ENCODE measurements around the gene PCAT6.

PCAT6 gene

GRCh38 chr1:202848191-202848542, 37.4 kb downstream of the PCAT6 start:
- DNase-seq (ENCODE audit: low read depth in 2 of 2) = no peak

- no peak for DNase-seq (ENCODE audit: low read depth in 2 of 2)
These were observed 40.0 kb downstream of the PCAT6 start for GRCh38 chr1:202850593-202851362.

- no peak for DNase-seq (ENCODE audit: low read depth in 2 of 2)
These were observed 41.6 kb downstream of the PCAT6 start for GRCh38 chr1:202852163-202852904.

DNA sequence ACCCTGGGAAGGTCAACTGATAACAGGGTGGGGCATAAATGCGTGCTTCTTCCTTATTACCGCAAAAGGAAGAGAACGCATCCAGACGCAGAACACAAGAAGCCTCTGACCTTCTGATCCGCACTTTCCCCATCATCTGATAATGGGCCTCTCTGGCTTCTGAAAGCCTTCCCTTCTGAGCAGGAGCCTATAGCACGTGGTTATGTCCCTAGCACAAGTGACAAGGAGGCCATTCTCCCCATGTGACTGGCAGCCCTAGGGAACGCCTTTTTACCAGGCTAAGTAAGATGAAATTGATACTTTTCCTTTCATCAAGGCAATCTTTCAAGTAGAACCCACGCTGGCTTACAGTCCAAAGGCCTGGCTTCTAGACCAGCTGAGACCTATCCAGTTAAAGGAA, 44.0 kb downstream of the PCAT6 start:
- no peak for DNase-seq (ENCODE audit: low read depth in 2 of 2)

GRCh38 chr1:202856014-202856413, 45.3 kb downstream of the PCAT6 start:
- no peak for DNase-seq (ENCODE audit: low read depth in 2 of 2)

DNA sequence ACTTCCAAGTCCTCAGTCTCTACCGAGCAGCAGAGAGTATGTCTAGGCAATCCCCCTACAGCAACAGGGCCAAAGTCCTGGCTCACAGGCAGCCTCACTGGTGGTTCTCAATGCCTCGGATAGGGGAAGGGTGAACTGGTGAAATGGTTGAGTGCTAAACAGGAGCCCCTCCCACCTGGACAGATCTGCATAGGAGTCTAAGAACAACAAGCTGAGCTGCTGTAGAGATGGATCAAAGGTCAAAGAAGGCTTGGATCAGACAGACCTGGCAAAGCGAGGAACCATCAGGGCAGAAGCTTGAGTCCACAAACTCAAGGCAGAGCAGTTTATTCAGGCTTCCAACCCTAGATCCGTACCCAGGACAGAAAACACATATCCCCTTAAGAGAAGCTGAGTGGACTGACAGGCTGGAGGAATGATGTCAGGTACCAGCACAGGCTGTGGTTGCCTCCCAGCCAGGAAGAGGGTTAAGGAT, 46.4 kb downstream of the PCAT6 start:
- no peak for DNase-seq (ENCODE audit: low read depth in 2 of 2)

DNA sequence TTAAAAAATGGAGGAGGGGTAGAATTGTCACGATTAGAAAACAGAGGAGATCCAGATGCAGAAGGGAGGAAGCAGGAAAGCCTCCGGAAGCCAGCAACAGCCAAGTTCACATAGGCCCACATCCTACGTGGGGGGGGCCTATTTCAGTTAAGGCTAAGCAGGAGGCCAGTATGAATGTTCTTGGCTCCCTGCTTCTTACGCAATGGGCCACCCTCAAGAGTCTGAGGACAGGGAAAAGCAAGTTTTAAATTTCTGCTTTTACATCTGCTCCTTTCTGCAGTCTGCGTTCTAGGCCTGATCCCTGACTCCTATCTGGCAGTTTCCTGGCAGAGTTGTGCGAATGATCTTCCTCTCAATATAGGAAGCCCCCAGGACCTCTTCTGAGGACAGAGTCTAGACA, 47.6 kb downstream of the PCAT6 start:
- DNase-seq (ENCODE audit: low read depth in 2 of 2) = no peak

DNA sequence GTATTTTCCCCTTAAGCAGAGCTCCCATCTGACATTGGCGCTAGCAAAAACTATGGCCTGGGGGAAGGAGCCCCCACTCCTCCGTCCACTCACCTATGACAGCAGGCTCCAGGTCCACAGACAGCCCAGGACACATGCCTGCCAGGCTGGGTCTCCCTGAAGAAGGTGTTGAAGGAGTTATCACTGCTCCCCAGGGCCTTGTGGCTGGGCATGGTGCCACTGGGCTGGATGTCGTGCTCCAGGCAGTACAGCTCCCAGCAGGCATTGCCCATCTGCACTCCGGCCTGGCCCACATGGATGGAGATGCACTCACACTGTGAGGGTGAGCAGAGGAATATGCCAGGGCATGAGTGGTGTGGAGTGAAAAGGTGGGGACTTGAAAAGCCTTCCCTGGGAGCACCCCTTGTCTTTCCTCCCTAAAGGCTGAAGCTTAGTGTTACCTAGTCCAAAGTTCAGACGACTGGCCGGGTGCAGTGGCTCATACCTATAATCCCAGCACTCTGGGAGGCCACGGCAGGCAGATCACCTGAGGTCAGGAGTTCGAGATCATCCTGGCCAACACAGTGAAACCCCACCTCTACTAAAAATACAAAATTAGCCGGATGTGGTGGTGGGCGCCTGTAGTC, 48.1 kb downstream of the PCAT6 start:
- DNase-seq (ENCODE audit: low read depth in 2 of 2) = no peak

DNA sequence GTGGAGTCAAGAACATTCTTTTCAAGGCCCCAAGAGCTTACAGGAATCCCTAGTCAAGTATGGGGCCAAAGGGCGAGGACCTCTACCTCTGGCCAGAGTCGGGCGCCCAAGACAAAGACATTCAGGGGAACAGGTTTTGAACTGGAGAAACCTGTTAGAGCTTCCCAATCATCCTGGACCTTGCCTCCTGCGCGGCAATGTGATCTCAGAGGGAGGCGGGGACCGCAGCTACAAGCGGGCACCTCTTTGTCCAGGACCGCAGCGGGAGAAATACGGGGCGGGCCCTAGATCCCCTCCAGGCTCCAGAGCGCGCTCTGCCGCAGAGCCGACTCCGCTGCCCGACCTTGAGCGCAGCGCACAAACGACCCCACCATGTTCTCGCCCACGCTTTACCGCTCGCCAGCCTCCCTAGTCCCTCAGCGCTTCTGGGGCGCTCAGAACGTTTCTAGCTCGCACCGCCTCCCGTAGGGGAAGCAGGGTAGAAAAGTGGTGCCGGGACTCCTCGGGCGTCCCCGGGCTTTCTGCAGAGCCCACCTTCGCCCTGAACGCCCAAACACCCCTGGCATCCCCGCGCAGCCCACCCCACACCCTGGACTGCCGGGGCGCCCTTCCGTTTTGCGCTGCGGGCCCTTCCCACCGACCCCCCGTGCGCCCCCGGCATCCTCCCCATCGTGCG, 50.1 kb downstream of the PCAT6 start:
- DNase-seq (ENCODE audit: low read depth in 2 of 2) = peak; percentile 3 to 17
